HG03354 (cell line): ENCODE measurements around the gene ZYX.
"Not testable (repeated sequence)": the region's sequence is repeated elsewhere in the genome, so short reads cannot be mapped to it uniquely, and the experiment has no call there.

Experiments
- ATAC-seq: cut with Tn5 transposase; IDR thresholded peaks from one replicate; pipeline ENCODE4 v1.9.1; 2021; ENCODE audit warnings: mild to moderate bottlenecking; ENCODE audit not compliant: unreplicated experiment, poor library complexity, severe bottlenecking

The ZYX gene

GRCh38 chr7:143384148-143384547 is 3.0 kb downstream of the ZYX start:
- ATAC-seq, result no peak

- no peak for ATAC-seq
These were observed 3.8 kb downstream of the ZYX start for GRCh38 chr7:143384661-143385631.

- no peak for ATAC-seq
These were observed 5.0 kb downstream of the ZYX start for GRCh38 chr7:143385891-143386781.

- no peak for ATAC-seq
These were observed 6.2 kb downstream of the ZYX start for GRCh38 chr7:143387156-143387975.

- no peak for ATAC-seq
These were observed 6.9 kb downstream of the ZYX start for GRCh38 chr7:143388051-143388450.

GRCh38 chr7:143388491-143389101 is 7.5 kb downstream of the ZYX start:
- no peak for ATAC-seq

- no peak for ATAC-seq
These were observed 8.4 kb downstream of the ZYX start for GRCh38 chr7:143389316-143390103.

GRCh38 chr7:143390104-143390772 is 9.1 kb downstream of the ZYX start:
- ATAC-seq, result no peak

GRCh38 chr7:143390773-143391317 is 9.7 kb downstream of the ZYX start:
- ATAC-seq, result no peak

- no peak for ATAC-seq
These were observed 10.6 kb downstream of the ZYX start for GRCh38 chr7:143391462-143392404.

GRCh38 chr7:143392427-143392826 is 11.3 kb downstream of the ZYX start:
- not testable (repeated sequence) for ATAC-seq

GRCh38 chr7:143392875-143393266 is 11.7 kb downstream of the ZYX start:
- ATAC-seq, result no peak

- ATAC-seq, result no peak
These were observed 12.3 kb downstream of the ZYX start for GRCh38 chr7:143393267-143394041.

GRCh38 chr7:143394068-143394467 is 12.9 kb downstream of the ZYX start:
- ATAC-seq, result no peak

GRCh38 chr7:143394777-143395176 is 13.6 kb downstream of the ZYX start:
- ATAC-seq, result no peak
